ENCODE results near the gene ARF3. TPM values are rescaled to one million over a fixed set of nuclear protein-coding genes. Genes with fewer than 3 reads are reported as not detected.
A peak's percentile ranks its signal among the peaks of the same experiment; 100 is the strongest.

The ARF3 gene
- total RNA-seq (2021; ENCODE audit: unreplicated experiment): 166 TPM
- 126 and 150 TPM in 2 replicates for polyA plus RNA-seq (2012)
- Bru-seq, nascent RNA: percentile 95 among the genes with signal in this experiment
- BruChase-seq, experiment 1, labeled RNA remaining after a 6-hour chase: percentile 100 among the genes with signal in this experiment
- percentile 99 among the genes with signal in this experiment for BruChase-seq, experiment 2, labeled RNA remaining after a 2-hour chase
- long read RNA-seq, full-length matches to known transcripts: 28 of 95 reads
- long read RNA-seq, partial matches to known transcripts: 4 of 95 reads
- long read RNA-seq, other reads (novel, unspliced or antisense): 63 of 95 reads

DNA sequence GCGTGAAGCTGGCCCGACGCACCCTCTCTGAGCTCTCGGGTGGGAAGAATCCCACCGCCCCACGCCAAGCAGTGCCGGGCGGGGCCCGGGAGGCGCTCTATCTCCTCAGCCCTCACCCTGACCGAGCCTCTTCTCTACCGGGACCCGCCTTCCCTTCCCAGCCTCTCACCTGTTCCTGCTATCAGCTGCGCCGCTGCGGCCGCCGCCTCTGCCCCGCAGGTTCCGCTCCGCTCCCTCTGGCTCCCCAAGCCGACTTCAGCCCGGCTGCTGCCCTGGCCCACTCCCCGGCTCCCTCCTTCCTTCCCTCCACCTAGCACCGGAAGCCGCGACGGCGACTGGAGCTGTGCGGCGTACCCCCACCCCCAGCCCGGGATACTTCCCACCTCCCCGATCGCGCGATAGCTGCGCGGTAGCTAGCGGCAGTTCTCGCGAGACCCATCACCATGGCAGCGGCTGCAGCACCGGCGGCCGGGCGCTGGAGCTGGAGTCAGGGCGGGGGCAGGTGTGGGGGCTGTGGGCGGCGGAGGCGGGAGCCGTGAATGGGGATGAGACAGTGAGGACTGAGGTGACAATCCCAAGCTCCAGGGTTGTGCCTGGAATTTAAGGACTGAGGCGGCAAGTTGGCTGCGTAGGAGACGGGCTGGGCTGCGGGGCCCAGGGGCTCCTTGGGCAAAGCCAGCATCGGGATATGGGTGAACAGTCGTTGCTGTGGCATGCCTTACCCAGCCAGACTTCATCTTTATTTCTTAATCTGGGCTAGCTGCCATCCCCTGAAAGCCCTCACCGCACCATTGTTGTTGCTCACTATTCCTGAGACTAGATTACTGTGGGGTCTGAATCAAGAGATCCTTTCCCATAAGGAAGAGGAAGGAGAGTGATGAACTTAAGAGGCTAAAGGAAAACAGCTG is at the start of gene ARF3:
Gene ARF3, minus strand, starts transcription at position 347 of the 908 bp plus-strand sequence. CDS start 16,392 bp downstream, outside the sequence.
- H3K27ac ChIP-seq (ENCODE audit: low read depth, low read length): peak within 1 kb of the TSS; percentile 94
- H3K27me3 ChIP-seq (ENCODE audit: insufficient read depth, low read length): no peaks in the 10 kb centered on the region
- H3K36me3 ChIP-seq (ENCODE audit: control insufficient read depth in 1 of 2, insufficient read depth in 2 of 2, low read length in 2 of 2): peaks cover 12 to 28% of the 10 kb centered on the region in 2 experiments
- no TSS peak for BruUV-seq (replicated peaks)
- peaks cover 8% of the 10 kb centered on the region; the same call in 1 of the 2 replicates for H4K20me1 ChIP-seq (ENCODE audit: insufficient read depth)
- no peaks in the 10 kb centered on the region for H3K9me2 ChIP-seq (ENCODE audit: insufficient read depth)
- H3K9ac ChIP-seq (ENCODE audit: low read length): peak within 1 kb of the TSS; percentile 76
- DNase-seq (ENCODE audit: low read depth, low spot score): peak; percentile 73
- POLR2A ChIA-PET: interaction anchor here (0.7 to 1.8 kb wide), 4 partner anchors 9 to 92 kb away, joined by 3 to 11 read pairs (median 5); partner anchors contain the start of gene RND1
- H2AFZ ChIP-seq (ENCODE audit: low read depth, low read length, poor library complexity, severe bottlenecking): peak within 1 kb of the TSS; percentile 38
- RAD21 ChIA-PET (ENCODE audit: low non-redundant PET in 1 of 2, low total read pairs in 2 of 2, uncharacterized antibody in 2 of 2, unreplicated experiment in 2 of 2): interaction anchor here in 1 of 2 experiments (0.6 to 0.9 kb wide), 2 partner anchors 31 to 61 kb away, joined by 3 to 7 read pairs; no protein-coding TSS in a partner anchor
- CTCF ChIA-PET: interaction anchor here (0.7 to 2.8 kb wide), 7 partner anchors 19 to 142 kb away, joined by 3 to 18 read pairs (median 4); partner anchors contain the start of gene WNT1
- peaks cover 3 to 18% of the 10 kb centered on the region in 2 experiments for H3K4me1 ChIP-seq (ENCODE audit: control insufficient read depth in 1 of 2, insufficient read depth in 2 of 2, low read length in 2 of 2)
- peak; percentile 88 for ATAC-seq
- H3K9me3 ChIP-seq (ENCODE audit: control insufficient read depth in 1 of 2, insufficient read depth in 1 of 2, low read depth in 1 of 2, low read length in 2 of 2): no peaks in the 10 kb centered on the region
- peak within 1 kb of the TSS; percentile 94 to 95 for H3K4me3 ChIP-seq (replicated peaks in 1 of 2; ENCODE audit: low read depth in 1 of 2, low read length in 2 of 2)
- H3K4me2 ChIP-seq (ENCODE audit: low read length): peak within 1 kb of the TSS; percentile 82
- H3K79me2 ChIP-seq (ENCODE audit: insufficient read depth, low read length): peaks cover 48% of the 10 kb centered on the region
- intact Hi-C loops (cut with micrococcal nuclease): no loop called here
- no peak for TF ChIP-seq TCF7L2 (IDR thresholded peaks at IDR 0.05; ENCODE audit: borderline replicate concordance, extremely low read depth, insufficient read depth, insufficient read length)
- no peak for TF ChIP-seq ELF1 (IDR thresholded peaks at IDR 0.05; ENCODE audit: borderline replicate concordance, low read depth)
- peak; percentile 64 for TF ChIP-seq YY1 (IDR thresholded peaks at IDR 0.05; ENCODE audit: extremely low read depth, insufficient replicate concordance, low read depth, low read length)
- no peak for TF ChIP-seq EZH2 (IDR thresholded peaks at IDR 0.05)
- no peak for TF ChIP-seq FOSL1 (IDR thresholded peaks at IDR 0.05; ENCODE audit: low read depth)
- TF ChIP-seq JUND (IDR thresholded peaks at IDR 0.05): no peak
- TF ChIP-seq POLR2A (IDR thresholded peaks at IDR 0.05; ENCODE audit: borderline replicate concordance, extremely low read depth, insufficient read depth, insufficient read length): peak; percentile 67
- TF ChIP-seq, protein P1, sequence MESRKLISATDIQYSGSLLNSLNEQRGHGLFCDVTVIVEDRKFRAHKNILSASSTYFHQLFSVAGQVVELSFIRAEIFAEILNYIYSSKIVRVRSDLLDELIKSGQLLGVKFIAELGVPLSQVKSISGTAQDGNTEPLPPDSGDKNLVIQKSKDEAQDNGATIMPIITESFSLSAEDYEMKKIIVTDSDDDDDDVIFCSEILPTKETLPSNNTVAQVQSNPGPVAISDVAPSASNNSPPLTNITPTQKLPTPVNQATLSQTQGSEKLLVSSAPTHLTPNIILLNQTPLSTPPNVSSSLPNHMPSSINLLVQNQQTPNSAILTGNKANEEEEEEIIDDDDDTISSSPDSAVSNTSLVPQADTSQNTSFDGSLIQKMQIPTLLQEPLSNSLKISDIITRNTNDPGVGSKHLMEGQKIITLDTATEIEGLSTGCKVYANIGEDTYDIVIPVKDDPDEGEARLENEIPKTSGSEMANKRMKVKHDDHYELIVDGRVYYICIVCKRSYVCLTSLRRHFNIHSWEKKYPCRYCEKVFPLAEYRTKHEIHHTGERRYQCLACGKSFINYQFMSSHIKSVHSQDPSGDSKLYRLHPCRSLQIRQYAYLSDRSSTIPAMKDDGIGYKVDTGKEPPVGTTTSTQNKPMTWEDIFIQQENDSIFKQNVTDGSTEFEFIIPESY (IDR thresholded peaks at IDR 0.05; ENCODE audit: extremely low read depth, insufficient replicate concordance, low read length): peak; percentile 100
- TF ChIP-seq CEBPB (IDR thresholded peaks at IDR 0.05; ENCODE audit: low read depth): no peak
- TF ChIP-seq CBX3 (IDR thresholded peaks at IDR 0.05; ENCODE audit: low read depth): no peak
- TF ChIP-seq, protein P2, sequence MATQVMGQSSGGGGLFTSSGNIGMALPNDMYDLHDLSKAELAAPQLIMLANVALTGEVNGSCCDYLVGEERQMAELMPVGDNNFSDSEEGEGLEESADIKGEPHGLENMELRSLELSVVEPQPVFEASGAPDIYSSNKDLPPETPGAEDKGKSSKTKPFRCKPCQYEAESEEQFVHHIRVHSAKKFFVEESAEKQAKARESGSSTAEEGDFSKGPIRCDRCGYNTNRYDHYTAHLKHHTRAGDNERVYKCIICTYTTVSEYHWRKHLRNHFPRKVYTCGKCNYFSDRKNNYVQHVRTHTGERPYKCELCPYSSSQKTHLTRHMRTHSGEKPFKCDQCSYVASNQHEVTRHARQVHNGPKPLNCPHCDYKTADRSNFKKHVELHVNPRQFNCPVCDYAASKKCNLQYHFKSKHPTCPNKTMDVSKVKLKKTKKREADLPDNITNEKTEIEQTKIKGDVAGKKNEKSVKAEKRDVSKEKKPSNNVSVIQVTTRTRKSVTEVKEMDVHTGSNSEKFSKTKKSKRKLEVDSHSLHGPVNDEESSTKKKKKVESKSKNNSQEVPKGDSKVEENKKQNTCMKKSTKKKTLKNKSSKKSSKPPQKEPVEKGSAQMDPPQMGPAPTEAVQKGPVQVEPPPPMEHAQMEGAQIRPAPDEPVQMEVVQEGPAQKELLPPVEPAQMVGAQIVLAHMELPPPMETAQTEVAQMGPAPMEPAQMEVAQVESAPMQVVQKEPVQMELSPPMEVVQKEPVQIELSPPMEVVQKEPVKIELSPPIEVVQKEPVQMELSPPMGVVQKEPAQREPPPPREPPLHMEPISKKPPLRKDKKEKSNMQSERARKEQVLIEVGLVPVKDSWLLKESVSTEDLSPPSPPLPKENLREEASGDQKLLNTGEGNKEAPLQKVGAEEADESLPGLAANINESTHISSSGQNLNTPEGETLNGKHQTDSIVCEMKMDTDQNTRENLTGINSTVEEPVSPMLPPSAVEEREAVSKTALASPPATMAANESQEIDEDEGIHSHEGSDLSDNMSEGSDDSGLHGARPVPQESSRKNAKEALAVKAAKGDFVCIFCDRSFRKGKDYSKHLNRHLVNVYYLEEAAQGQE (IDR thresholded peaks at IDR 0.05; ENCODE audit: low read depth): no peak
- no peak for TF ChIP-seq ZNF274 (IDR thresholded peaks at IDR 0.05; ENCODE audit: low read depth, low read length)
- no peak; the same call in 1 of the 2 replicates for TF ChIP-seq SIN3A (IDR thresholded peaks at IDR 0.05; ENCODE audit: low read depth)
- TF ChIP-seq RAD21 (IDR thresholded peaks at IDR 0.05; ENCODE audit: low read depth): no peak
- TF ChIP-seq, protein P3, sequence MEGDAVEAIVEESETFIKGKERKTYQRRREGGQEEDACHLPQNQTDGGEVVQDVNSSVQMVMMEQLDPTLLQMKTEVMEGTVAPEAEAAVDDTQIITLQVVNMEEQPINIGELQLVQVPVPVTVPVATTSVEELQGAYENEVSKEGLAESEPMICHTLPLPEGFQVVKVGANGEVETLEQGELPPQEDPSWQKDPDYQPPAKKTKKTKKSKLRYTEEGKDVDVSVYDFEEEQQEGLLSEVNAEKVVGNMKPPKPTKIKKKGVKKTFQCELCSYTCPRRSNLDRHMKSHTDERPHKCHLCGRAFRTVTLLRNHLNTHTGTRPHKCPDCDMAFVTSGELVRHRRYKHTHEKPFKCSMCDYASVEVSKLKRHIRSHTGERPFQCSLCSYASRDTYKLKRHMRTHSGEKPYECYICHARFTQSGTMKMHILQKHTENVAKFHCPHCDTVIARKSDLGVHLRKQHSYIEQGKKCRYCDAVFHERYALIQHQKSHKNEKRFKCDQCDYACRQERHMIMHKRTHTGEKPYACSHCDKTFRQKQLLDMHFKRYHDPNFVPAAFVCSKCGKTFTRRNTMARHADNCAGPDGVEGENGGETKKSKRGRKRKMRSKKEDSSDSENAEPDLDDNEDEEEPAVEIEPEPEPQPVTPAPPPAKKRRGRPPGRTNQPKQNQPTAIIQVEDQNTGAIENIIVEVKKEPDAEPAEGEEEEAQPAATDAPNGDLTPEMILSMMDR (IDR thresholded peaks at IDR 0.05 in 2 of 3, conservative IDR thresholded peaks at IDR 0.05 in 1 of 3; ENCODE audit: borderline replicate concordance in 1 of 3, insufficient read depth in 1 of 3, low read depth in 2 of 3, low read length in 2 of 3): no peak
- no peak for TF ChIP-seq EZH2phosphoT487 (IDR thresholded peaks at IDR 0.05; ENCODE audit: borderline replicate concordance)

Measured in HCT116 (cell line).